Fibroblast of skin of abdomen (primary cell): ENCODE data around the gene NPHP4.

ENCODE experiments used
- DNase-seq: peaks from one replicate; pipeline ENCODE4 v3.0.0-alpha.2; 2013

The NPHP4 gene

GRCh38 chr1:5889462-5889861 is 102.8 kb downstream of the NPHP4 start:
- no peak for DNase-seq

- no peak for DNase-seq
Measured at GRCh38 chr1:5888606-5889211, 103.5 kb downstream of the NPHP4 start.

GRCh38 chr1:5887971-5888361 is 104.3 kb downstream of the NPHP4 start:
- DNase-seq: no peak

GRCh38 chr1:5887349-5887970 is 104.8 kb downstream of the NPHP4 start:
- DNase-seq: no peak

- no peak for DNase-seq
Measured at GRCh38 chr1:5886541-5887348, 105.5 kb downstream of the NPHP4 start.

- DNase-seq: no peak
Measured at GRCh38 chr1:5886140-5886483, 106.1 kb downstream of the NPHP4 start.

- DNase-seq: no peak
Measured at GRCh38 chr1:5885471-5886139, 106.6 kb downstream of the NPHP4 start.

GRCh38 chr1:5884110-5884509 is 108.1 kb downstream of the NPHP4 start:
- DNase-seq: no peak

- DNase-seq: no peak
Measured at GRCh38 chr1:5883129-5884048, 108.8 kb downstream of the NPHP4 start.

GRCh38 chr1:5882367-5883128 is 109.7 kb downstream of the NPHP4 start:
- no peak for DNase-seq

GRCh38 chr1:5881526-5882222 is 110.6 kb downstream of the NPHP4 start:
- no peak for DNase-seq

- no peak for DNase-seq
Measured at GRCh38 chr1:5880630-5881405, 111.4 kb downstream of the NPHP4 start.

- no peak for DNase-seq
Measured at GRCh38 chr1:5879421-5879820, 112.8 kb downstream of the NPHP4 start.

- no peak for DNase-seq
Measured at GRCh38 chr1:5878971-5879370, 113.3 kb downstream of the NPHP4 start.

- DNase-seq: no peak
Measured at GRCh38 chr1:5877683-5878530, 114.3 kb downstream of the NPHP4 start.

- DNase-seq: no peak
Measured at GRCh38 chr1:5877001-5877400, 115.2 kb downstream of the NPHP4 start.

- DNase-seq: no peak
Measured at GRCh38 chr1:5876094-5876650, 116.1 kb downstream of the NPHP4 start.

GRCh38 chr1:5875345-5875910 is 116.8 kb downstream of the NPHP4 start:
- no peak for DNase-seq
